HG03039 (cell line): ENCODE data around the gene CRAMP1.

Experiments
- ATAC-seq: cut with Tn5 transposase; IDR thresholded peaks from one replicate; pipeline ENCODE4 v1.9.1; 2021; ENCODE audit warnings: mild to moderate bottlenecking, moderate library complexity; ENCODE audit not compliant: unreplicated experiment

Gene CRAMP1

GRCh38 chr16:1633310-1633709, 21.1 kb downstream of the CRAMP1 start:
- no peak for ATAC-seq

GRCh38 chr16:1634541-1634940, 22.4 kb downstream of the CRAMP1 start:
- no peak for ATAC-seq

- ATAC-seq, result no peak
Observed at GRCh38 chr16:1635070-1635469, 22.9 kb downstream of the CRAMP1 start.

- ATAC-seq, result no peak
Observed at GRCh38 chr16:1637526-1637925, 25.4 kb downstream of the CRAMP1 start.

GRCh38 chr16:1638757-1639156, 26.6 kb downstream of the CRAMP1 start:
- no peak for ATAC-seq

GRCh38 chr16:1639282-1639681, 27.1 kb downstream of the CRAMP1 start:
- ATAC-seq, result no peak

- ATAC-seq, result no peak
Observed at GRCh38 chr16:1639860-1640259, 27.7 kb downstream of the CRAMP1 start.

- ATAC-seq, result no peak
Observed at GRCh38 chr16:1640261-1640941, 28.2 kb downstream of the CRAMP1 start.

- no peak for ATAC-seq
Observed at GRCh38 chr16:1641261-1641660, 29.1 kb downstream of the CRAMP1 start.

GRCh38 chr16:1642148-1642547, 30.0 kb downstream of the CRAMP1 start:
- no peak for ATAC-seq

- ATAC-seq, result no peak
Observed at GRCh38 chr16:1642753-1643152, 30.6 kb downstream of the CRAMP1 start.

GRCh38 chr16:1643521-1643920, 31.4 kb downstream of the CRAMP1 start:
- ATAC-seq, result no peak

GRCh38 chr16:1645914-1646525, 33.9 kb downstream of the CRAMP1 start:
- no peak for ATAC-seq

GRCh38 chr16:1647856-1648255, 35.7 kb downstream of the CRAMP1 start:
- no peak for ATAC-seq

- ATAC-seq, result no peak
Observed at GRCh38 chr16:1650131-1650530, 38.0 kb downstream of the CRAMP1 start.

GRCh38 chr16:1651094-1651973, 39.2 kb downstream of the CRAMP1 start:
- no peak for ATAC-seq

- no peak for ATAC-seq
Observed at GRCh38 chr16:1651974-1652312, 39.8 kb downstream of the CRAMP1 start.

- ATAC-seq, result no peak
Observed at GRCh38 chr16:1653023-1653422, 40.9 kb downstream of the CRAMP1 start.

GRCh38 chr16:1654505-1655268, 42.5 kb downstream of the CRAMP1 start:
- no peak for ATAC-seq

GRCh38 chr16:1655269-1655807, 43.2 kb downstream of the CRAMP1 start:
- ATAC-seq, result no peak
